OCI-LY1 (cell line): ENCODE measurements around the gene WNT9A.

ENCODE experiments used
- EZH2 ChIP-seq: fragments of 200-600 bp; sonication (generic), shearing (Covaris generic); IDR thresholded peaks from 2 replicates; pipeline ENCODE4 v1.8.0; 2017; ENCODE audit warnings: borderline replicate concordance, mixed run types, mild to moderate bottlenecking, antibody characterized with exemption, low read length, moderate library complexity, mixed read lengths
- TF ChIP-seq, protein P1 (sequence below): fragments of 200-600 bp; sonication (generic), shearing (Covaris generic); IDR thresholded peaks from 2 replicates; pipeline ENCODE4 v1.5.1; 2017; ENCODE audit warnings: mild to moderate bottlenecking, antibody characterized with exemption, low read length, moderate library complexity, mixed read lengths

DNA sequence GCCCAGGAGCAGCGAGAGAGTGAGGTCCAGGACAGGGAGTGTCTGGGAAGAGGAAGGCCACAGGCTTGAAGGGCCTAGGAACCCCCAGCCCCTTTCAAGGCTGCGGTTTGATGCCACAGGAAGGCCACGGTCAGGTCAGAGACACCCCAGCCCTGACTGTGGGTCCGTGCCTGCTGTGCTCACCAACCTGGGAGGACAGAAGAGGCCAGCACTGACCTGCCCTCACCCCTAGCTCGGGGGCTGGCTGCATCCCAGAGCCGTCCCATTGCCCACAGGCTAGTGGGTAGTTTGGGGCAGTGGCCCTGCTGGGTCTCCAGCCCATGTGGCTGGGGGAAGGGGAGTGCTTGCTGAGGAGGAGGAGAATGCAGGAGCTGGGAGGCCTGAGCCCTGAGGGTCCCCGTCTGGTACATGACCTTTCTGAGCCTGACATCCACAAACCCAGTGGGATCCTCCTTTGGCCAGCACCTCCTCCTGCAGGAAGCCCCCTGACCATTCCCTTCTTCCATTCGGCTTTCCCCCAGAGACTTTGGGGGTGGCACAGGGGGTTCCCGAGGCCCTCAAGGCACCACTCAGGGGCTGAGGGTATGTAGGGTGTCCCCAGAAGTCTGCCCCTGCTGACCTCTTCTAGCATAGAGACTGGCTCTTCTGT lies 54.3 kb downstream of the WNT9A start:
- TF ChIP-seq, protein P1, sequence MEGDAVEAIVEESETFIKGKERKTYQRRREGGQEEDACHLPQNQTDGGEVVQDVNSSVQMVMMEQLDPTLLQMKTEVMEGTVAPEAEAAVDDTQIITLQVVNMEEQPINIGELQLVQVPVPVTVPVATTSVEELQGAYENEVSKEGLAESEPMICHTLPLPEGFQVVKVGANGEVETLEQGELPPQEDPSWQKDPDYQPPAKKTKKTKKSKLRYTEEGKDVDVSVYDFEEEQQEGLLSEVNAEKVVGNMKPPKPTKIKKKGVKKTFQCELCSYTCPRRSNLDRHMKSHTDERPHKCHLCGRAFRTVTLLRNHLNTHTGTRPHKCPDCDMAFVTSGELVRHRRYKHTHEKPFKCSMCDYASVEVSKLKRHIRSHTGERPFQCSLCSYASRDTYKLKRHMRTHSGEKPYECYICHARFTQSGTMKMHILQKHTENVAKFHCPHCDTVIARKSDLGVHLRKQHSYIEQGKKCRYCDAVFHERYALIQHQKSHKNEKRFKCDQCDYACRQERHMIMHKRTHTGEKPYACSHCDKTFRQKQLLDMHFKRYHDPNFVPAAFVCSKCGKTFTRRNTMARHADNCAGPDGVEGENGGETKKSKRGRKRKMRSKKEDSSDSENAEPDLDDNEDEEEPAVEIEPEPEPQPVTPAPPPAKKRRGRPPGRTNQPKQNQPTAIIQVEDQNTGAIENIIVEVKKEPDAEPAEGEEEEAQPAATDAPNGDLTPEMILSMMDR, result no peak
- TF ChIP-seq EZH2, result no peak
